ENCODE data around the gene MTTP. TPM values are rescaled to one million over a fixed set of nuclear protein-coding genes. Genes with fewer than 3 reads are reported as not detected.

The MTTP gene
- total and polyA plus RNA-seq, 2 donors (not counting 1 experiment from before 2014, with no cell fraction given): 0.03 TPM; not detected in 1

DNA sequence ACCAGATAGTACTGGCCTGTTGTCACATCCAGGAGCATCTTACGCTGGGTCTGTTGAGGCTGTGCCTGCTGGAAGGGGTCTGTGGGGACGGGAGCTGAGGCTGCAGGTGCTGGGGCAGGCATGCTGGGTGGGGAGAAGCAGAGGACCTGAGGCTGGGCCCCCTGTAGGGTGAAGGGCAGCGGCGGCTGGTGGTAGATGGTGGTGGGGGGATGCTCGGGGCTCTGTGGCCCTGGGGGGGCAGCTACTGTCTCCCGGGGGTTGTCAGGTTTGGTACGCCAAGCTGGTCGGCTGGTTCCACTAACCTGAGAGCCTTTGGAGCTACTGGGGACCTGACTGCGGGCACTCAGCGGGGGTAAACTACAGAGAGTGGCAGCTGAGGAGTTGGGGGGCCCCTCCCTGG, 75.2 kb downstream of the MTTP start:
- no peaks in the 10 kb centered on the region for H3K27me3 ChIP-seq (replicated peaks in 1 of 4; ENCODE audit: control extremely low read depth in 1 of 4, control insufficient read depth in 3 of 4, insufficient read depth in 4 of 4, low read length in 3 of 4)

GRCh38 chr4:99651016-99651769, 76.6 kb downstream of the MTTP start:
- Histone ChIP-seq H3K4me2 (replicated peaks; ENCODE audit: low read depth, low read length, poor library complexity, severe bottlenecking) (no peak overlapping the region), H4K20me1 (ENCODE audit: control insufficient read depth, insufficient read depth, low read length, poor library complexity, severe bottlenecking) (no peaks in the 10 kb centered on the region), H3K36me3 (replicated peaks in 1 of 2; ENCODE audit: control extremely low read depth in 1 of 2, control insufficient read depth in 1 of 2, extremely low read depth in 1 of 2, insufficient read depth in 2 of 2, low read length in 1 of 2) (no peaks in the 10 kb centered on the region), H3K27ac (ENCODE audit: low read length in 2 of 2) (no peak overlapping the region), H3K4me3 (ENCODE audit: control extremely low read depth in 1 of 5, extremely low read depth in 1 of 5, insufficient read depth in 1 of 5, low read depth in 2 of 5, low read length in 4 of 5) (no peak overlapping the region), H3K9ac (ENCODE audit: low read length) (no peak overlapping the region), H3K27me3 (replicated peaks in 1 of 4; ENCODE audit: control extremely low read depth in 1 of 4, control insufficient read depth in 3 of 4, insufficient read depth in 4 of 4, low read length in 3 of 4) (no peaks in the 10 kb centered on the region), H3K79me2 (ENCODE audit: control insufficient read depth, insufficient read depth, low read length) (no peaks in the 10 kb centered on the region), H2AFZ (ENCODE audit: insufficient read depth, low read depth, low read length, poor library complexity, severe bottlenecking) (no peak overlapping the region), H3K4me1 (ENCODE audit: control insufficient read depth in 2 of 2, insufficient read depth in 2 of 2, low read length in 2 of 2) (no peaks in the 10 kb centered on the region), H3K9me3 (ENCODE audit: control extremely low read depth in 1 of 3, control insufficient read depth in 2 of 3, insufficient read depth in 1 of 3, low read length in 2 of 3) (peaks cover 0 to 19% (median 0%) of the 10 kb centered on the region in 3 donors)
- TF ChIP-seq EZH2 (IDR thresholded peaks at IDR 0.05; ENCODE audit: borderline replicate concordance, insufficient read depth, low read depth, low read length, poor library complexity, severe bottlenecking): no peak
- TF ChIP-seq, protein P1, sequence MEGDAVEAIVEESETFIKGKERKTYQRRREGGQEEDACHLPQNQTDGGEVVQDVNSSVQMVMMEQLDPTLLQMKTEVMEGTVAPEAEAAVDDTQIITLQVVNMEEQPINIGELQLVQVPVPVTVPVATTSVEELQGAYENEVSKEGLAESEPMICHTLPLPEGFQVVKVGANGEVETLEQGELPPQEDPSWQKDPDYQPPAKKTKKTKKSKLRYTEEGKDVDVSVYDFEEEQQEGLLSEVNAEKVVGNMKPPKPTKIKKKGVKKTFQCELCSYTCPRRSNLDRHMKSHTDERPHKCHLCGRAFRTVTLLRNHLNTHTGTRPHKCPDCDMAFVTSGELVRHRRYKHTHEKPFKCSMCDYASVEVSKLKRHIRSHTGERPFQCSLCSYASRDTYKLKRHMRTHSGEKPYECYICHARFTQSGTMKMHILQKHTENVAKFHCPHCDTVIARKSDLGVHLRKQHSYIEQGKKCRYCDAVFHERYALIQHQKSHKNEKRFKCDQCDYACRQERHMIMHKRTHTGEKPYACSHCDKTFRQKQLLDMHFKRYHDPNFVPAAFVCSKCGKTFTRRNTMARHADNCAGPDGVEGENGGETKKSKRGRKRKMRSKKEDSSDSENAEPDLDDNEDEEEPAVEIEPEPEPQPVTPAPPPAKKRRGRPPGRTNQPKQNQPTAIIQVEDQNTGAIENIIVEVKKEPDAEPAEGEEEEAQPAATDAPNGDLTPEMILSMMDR (IDR thresholded peaks at IDR 0.05): no peak
- CTCF ChIA-PET: no interaction called here
- DNase-seq (no peak), ATAC-seq (ENCODE audit: low read depth) (no peak)
- 97% methylated on average over 18 of the region's 18 CpGs for WGBS (ENCODE audit: insufficient coverage)
- POLR2A ChIA-PET: no interaction called here
- Mint-ChIP-seq H3K27me3 (peaks cover 3% of the 10 kb centered on the region), H3K27ac (no peak overlapping the region), H3K9me3 (ENCODE audit: insufficient read depth) (no peaks in the 10 kb centered on the region), H3K4me3 (no peak overlapping the region), H3K4me1 (no peaks in the 10 kb centered on the region)
- intact Hi-C loops (cut with micrococcal nuclease): no loop called here

More for the DNA sequence above, 75.2 kb downstream of the MTTP start:
- no peaks in the 10 kb centered on the region for H3K79me2 ChIP-seq (ENCODE audit: control insufficient read depth, insufficient read depth, low read length)
- H2AFZ ChIP-seq (ENCODE audit: insufficient read depth, low read depth, low read length, poor library complexity, severe bottlenecking): no peak overlapping the region
- H3K9me3 ChIP-seq (ENCODE audit: control extremely low read depth in 1 of 3, control insufficient read depth in 2 of 3, insufficient read depth in 1 of 3, low read length in 2 of 3): peaks cover 0 to 19% (median 0%) of the 10 kb centered on the region in 3 donors
- no peak for TF ChIP-seq EZH2 (IDR thresholded peaks at IDR 0.05; ENCODE audit: borderline replicate concordance, insufficient read depth, low read depth, low read length, poor library complexity, severe bottlenecking)
- TF ChIP-seq, protein P1 (IDR thresholded peaks at IDR 0.05): no peak
- H3K27me3 Mint-ChIP-seq: no peaks in the 10 kb centered on the region
- no peak overlapping the region for H3K27ac ChIP-seq (ENCODE audit: low read length in 2 of 2)
- no peak overlapping the region for H3K4me2 ChIP-seq (replicated peaks; ENCODE audit: low read depth, low read length, poor library complexity, severe bottlenecking)
- H3K4me3 Mint-ChIP-seq: no peak overlapping the region
- ATAC-seq (ENCODE audit: low read depth) (no peak), DNase-seq (no peak)
- no peaks in the 10 kb centered on the region for H4K20me1 ChIP-seq (ENCODE audit: control insufficient read depth, insufficient read depth, low read length, poor library complexity, severe bottlenecking)
- no peaks in the 10 kb centered on the region for H3K9me3 Mint-ChIP-seq (ENCODE audit: insufficient read depth)
- H3K9ac ChIP-seq (ENCODE audit: low read length): no peak overlapping the region
- ChIA-PET CTCF (no interaction called here), POLR2A (no interaction called here)
- no peaks in the 10 kb centered on the region for H3K4me1 Mint-ChIP-seq
- intact Hi-C loops (cut with micrococcal nuclease): no loop called here
- no peaks in the 10 kb centered on the region for H3K4me1 ChIP-seq (ENCODE audit: control insufficient read depth in 2 of 2, insufficient read depth in 2 of 2, low read length in 2 of 2)
- 91% methylated on average over 8 of the region's 10 CpGs for WGBS (ENCODE audit: insufficient coverage)
- H3K27ac Mint-ChIP-seq: no peak overlapping the region
- no peak overlapping the region for H3K4me3 ChIP-seq (ENCODE audit: control extremely low read depth in 1 of 5, extremely low read depth in 1 of 5, insufficient read depth in 1 of 5, low read depth in 2 of 5, low read length in 4 of 5)
- no peaks in the 10 kb centered on the region for H3K36me3 ChIP-seq (replicated peaks in 1 of 2; ENCODE audit: control extremely low read depth in 1 of 2, control insufficient read depth in 1 of 2, extremely low read depth in 1 of 2, insufficient read depth in 2 of 2, low read length in 1 of 2)
